ENCODE data around the gene AGBL4.

AGBL4 gene

DNA sequence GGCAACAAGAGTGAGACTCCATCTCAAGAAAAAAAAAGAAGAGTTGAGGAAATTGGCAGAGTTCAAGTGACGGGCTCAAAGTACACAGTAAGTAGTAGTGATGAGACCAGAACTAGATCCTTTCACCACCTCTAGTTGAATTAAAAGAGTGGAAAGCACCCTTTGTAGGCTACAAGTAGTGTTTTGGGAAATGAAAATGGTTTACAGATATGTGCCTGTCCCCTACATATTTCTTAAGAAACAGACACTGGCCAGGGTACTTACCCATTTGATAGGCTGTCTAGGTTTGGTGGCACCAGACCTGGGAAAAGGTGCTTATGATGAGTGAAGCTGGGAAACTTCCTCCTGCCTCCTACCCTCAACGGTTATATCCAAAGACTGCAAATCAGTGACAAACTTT, 1083.4 kb downstream of the AGBL4 start:
- POLR2A ChIA-PET, result no interaction called here
- TF ChIP-seq ZNF610 (tag by site-specific recombination; IDR thresholded peaks at IDR 0.05; ENCODE audit: borderline replicate concordance), result no peak
- TF ChIP-seq ZNF549 (tag by site-specific recombination; IDR thresholded peaks at IDR 0.05), result no peak
- no peak for TF ChIP-seq ZNF324 (tag by site-specific recombination; IDR thresholded peaks at IDR 0.05)
- no peak for TF ChIP-seq EGR2 (tag by site-specific recombination; IDR thresholded peaks at IDR 0.05; ENCODE audit: low read depth)
- TF ChIP-seq ZNF747 (tag by site-specific recombination; IDR thresholded peaks at IDR 0.05), result no peak
- TF ChIP-seq, protein P1, sequence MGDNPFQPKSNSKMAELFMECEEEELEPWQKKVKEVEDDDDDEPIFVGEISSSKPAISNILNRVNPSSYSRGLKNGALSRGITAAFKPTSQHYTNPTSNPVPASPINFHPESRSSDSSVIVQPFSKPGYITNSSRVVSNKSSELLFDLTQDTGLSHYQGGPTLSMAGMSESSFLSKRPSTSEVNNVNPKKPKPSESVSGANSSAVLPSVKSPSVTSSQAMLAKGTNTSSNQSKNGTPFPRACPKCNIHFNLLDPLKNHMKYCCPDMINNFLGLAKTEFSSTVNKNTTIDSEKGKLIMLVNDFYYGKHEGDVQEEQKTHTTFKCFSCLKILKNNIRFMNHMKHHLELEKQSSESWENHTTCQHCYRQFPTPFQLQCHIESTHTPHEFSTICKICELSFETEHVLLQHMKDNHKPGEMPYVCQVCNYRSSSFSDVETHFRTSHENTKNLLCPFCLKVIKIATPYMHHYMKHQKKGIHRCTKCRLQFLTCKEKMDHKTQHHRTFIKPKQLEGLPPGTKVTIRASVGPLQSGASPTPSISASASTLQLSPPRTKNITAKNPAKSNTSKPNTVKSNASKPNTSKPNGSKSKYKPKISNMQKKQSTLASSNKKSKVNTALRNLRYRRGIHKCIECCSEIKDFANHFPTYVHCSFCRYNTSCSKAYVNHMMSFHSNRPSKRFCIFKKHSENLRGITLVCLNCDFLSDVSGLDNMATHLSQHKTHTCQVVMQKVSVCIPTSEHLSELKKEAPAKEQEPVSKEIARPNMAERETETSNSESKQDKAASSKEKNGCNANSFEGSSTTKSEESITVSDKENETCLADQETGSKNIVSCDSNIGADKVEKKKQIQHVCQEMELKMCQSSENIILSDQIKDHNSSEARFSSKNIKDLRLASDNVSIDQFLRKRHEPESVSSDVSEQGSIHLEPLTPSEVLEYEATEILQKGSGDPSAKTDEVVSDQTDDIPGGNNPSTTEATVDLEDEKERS (tag by site-specific recombination; IDR thresholded peaks at IDR 0.05), result no peak
- TF ChIP-seq, protein P2, sequence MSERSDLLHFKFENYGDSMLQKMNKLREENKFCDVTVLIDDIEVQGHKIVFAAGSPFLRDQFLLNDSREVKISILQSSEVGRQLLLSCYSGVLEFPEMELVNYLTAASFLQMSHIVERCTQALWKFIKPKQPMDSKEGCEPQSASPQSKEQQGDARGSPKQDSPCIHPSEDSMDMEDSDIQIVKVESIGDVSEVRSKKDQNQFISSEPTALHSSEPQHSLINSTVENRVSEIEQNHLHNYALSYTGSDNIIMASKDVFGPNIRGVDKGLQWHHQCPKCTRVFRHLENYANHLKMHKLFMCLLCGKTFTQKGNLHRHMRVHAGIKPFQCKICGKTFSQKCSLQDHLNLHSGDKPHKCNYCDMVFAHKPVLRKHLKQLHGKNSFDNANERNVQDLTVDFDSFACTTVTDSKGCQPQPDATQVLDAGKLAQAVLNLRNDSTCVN (tag by site-specific recombination; optimal IDR thresholded peaks at IDR 0.05), result no peak
- Histone ChIP-seq H3K9me3 (ENCODE audit: control insufficient read depth, insufficient read depth, low read depth, low read length) (no peaks in the 10 kb centered on the region), H3K36me3 (ENCODE audit: control insufficient read depth in 2 of 2, insufficient read depth in 1 of 2, low read length in 2 of 2) (no peaks in the 10 kb centered on the region), H3K4me3 (ENCODE audit: low read depth, low read length) (no peak overlapping the region), H3K4me1 (ENCODE audit: control insufficient read depth, insufficient read depth, low read length) (no peaks in the 10 kb centered on the region), H3K27ac (ENCODE audit: extremely low read depth, low read depth, low read length) (no peak overlapping the region)
- CTCF ChIA-PET, result no interaction called here

DNA sequence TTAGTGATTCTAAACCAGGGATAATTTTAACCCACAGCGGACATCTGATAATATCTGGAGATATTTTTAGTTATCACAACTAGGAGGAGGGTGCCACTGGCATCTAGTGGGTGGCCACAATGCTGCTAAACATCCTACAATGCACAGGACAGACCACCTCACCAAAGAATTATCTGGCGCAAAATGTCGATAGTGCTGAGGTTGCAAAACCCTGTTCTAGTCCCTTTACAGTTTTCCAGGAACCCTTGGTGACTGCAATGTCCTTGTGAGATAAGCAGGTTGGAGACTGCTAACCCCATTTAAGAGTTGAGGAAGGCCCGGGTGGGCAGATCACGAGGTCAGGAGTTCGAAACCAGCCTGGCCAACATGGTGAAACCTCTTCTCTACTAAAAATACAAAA, 1083.9 kb downstream of the AGBL4 start:
- Histone ChIP-seq H3K36me3 (ENCODE audit: control insufficient read depth in 2 of 2, insufficient read depth in 1 of 2, low read length in 2 of 2) (no peaks in the 10 kb centered on the region), H3K9me3 (ENCODE audit: control insufficient read depth, insufficient read depth, low read depth, low read length) (no peaks in the 10 kb centered on the region), H3K27ac (ENCODE audit: extremely low read depth, low read depth, low read length) (no peak overlapping the region), H3K4me1 (ENCODE audit: control insufficient read depth, insufficient read depth, low read length) (no peaks in the 10 kb centered on the region), H3K4me3 (ENCODE audit: low read depth, low read length) (no peak overlapping the region)
- TF ChIP-seq OVOL3 (tag by site-specific recombination; IDR thresholded peaks at IDR 0.05), result no peak
- ChIA-PET POLR2A (no interaction called here), CTCF (interaction anchor here (0.9 kb wide), 1 partner anchor 24 kb away, joined by 3 read pairs; no protein-coding TSS in a partner anchor)

DNA sequence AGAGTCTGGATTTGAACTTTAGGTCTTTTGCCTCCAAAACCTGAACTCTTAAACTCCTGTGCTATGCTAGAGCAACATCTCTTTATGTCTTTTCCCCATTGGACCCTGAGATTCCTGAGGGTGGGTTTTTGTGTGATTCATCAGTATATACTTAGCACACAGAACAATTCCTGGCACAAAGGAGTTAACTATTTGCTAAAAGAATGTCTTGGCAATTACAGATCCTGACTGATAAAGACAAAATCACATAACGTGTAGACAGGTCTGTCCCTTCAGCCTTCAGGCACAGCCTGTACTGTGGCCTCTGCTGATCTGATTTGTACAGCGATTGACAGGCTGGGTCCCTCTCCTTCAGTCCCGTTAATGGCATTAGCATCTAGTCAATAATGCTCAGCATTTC, 1084.7 kb downstream of the AGBL4 start:
- Histone ChIP-seq H3K4me3 (ENCODE audit: low read depth, low read length) (no peak overlapping the region), H3K9me3 (ENCODE audit: control insufficient read depth, insufficient read depth, low read depth, low read length) (no peaks in the 10 kb centered on the region), H3K27ac (ENCODE audit: extremely low read depth, low read depth, low read length) (no peak overlapping the region), H3K36me3 (ENCODE audit: control insufficient read depth in 2 of 2, insufficient read depth in 1 of 2, low read length in 2 of 2) (no peaks in the 10 kb centered on the region), H3K4me1 (ENCODE audit: control insufficient read depth, insufficient read depth, low read length) (no peaks in the 10 kb centered on the region)
- ChIA-PET POLR2A (no interaction called here), CTCF (interaction anchor here (0.9 kb wide), 1 partner anchor 23 kb away, joined by 3 read pairs; no protein-coding TSS in a partner anchor)
- TF ChIP-seq, protein P3, sequence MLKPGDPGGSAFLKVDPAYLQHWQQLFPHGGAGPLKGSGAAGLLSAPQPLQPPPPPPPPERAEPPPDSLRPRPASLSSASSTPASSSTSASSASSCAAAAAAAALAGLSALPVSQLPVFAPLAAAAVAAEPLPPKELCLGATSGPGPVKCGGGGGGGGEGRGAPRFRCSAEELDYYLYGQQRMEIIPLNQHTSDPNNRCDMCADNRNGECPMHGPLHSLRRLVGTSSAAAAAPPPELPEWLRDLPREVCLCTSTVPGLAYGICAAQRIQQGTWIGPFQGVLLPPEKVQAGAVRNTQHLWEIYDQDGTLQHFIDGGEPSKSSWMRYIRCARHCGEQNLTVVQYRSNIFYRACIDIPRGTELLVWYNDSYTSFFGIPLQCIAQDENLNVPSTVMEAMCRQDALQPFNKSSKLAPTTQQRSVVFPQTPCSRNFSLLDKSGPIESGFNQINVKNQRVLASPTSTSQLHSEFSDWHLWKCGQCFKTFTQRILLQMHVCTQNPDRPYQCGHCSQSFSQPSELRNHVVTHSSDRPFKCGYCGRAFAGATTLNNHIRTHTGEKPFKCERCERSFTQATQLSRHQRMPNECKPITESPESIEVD (tag by site-specific recombination; IDR thresholded peaks at IDR 0.05), result no peak
- TF ChIP-seq GLIS2 (tag by site-specific recombination; IDR thresholded peaks at IDR 0.05), result no peak
- no peak for TF ChIP-seq ZNF239 (tag by site-specific recombination; IDR thresholded peaks at IDR 0.05)
- no peak for TF ChIP-seq ZIC2 (tag by site-specific recombination; IDR thresholded peaks at IDR 0.05)
- no peak for TF ChIP-seq KLF1 (tag by site-specific recombination; IDR thresholded peaks at IDR 0.05)
- TF ChIP-seq, protein P4, sequence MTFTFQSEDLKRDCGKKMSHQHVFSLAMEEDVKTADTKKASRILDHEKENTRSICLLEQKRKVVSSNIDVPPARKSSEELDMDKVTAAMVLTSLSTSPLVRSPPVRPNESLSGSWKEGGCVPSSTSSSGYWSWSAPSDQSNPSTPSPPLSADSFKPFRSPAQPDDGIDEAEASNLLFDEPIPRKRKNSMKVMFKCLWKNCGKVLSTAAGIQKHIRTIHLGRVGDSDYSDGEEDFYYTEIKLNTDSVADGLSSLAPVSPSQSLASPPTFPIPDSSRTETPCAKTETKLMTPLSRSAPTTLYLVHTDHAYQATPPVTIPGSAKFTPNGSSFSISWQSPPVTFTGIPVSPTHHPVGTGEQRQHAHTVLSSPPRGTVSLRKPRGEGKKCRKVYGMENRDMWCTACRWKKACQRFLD (tag by site-specific recombination; IDR thresholded peaks at IDR 0.05), result no peak
- TF ChIP-seq EGR2 (tag by site-specific recombination; IDR thresholded peaks at IDR 0.05; ENCODE audit: low read depth), result no peak
- TF ChIP-seq ZNF335 (tag by site-specific recombination; conservative IDR thresholded peaks at IDR 0.05), result no peak
- no peak for TF ChIP-seq ZBTB21 (tag by site-specific recombination; IDR thresholded peaks at IDR 0.05)

All from HEK293 (cell line).